ENCODE results near the gene CTCFL. TPM values are rescaled to one million over a fixed set of nuclear protein-coding genes. Genes with fewer than 3 reads are reported as not detected.

Gene CTCFL
- total RNA-seq, 4 donors from 2014 or later: not detected

- DNase-seq (ENCODE audit: low spot score in 2 of 2): no peak
These were observed 2.8 kb upstream of the CTCFL start for GRCh38 chr20:57527728-57528127.

GRCh38 chr20:57526885-57527460, 2.0 kb upstream of the CTCFL start:
- Histone ChIP-seq H3K36me3 (no peaks in the 10 kb centered on the region), H3K27ac (no peak overlapping the region), H3K27me3 (no peaks in the 10 kb centered on the region), H3K4me3 (no peak overlapping the region), H3K9me3 (no peaks in the 10 kb centered on the region), H3K4me1 (no peaks in the 10 kb centered on the region)
- no peak for TF ChIP-seq CTCF (IDR thresholded peaks at IDR 0.05)
- no peak for TF ChIP-seq EP300 (IDR thresholded peaks at IDR 0.05)
- TF ChIP-seq POLR2A (IDR thresholded peaks at IDR 0.05): no peak
- no peak for DNase-seq (ENCODE audit: low spot score in 2 of 2)
- 42 to 54% methylated on average over 19 of the region's 19 CpGs for WGBS, 2 donors

More at GRCh38 chr20:57527728-57528127, 2.8 kb upstream of the CTCFL start:
- no peaks in the 10 kb centered on the region for H3K36me3 ChIP-seq
- TF ChIP-seq CTCF (IDR thresholded peaks at IDR 0.05): no peak
- no peak for TF ChIP-seq POLR2A (IDR thresholded peaks at IDR 0.05)
- TF ChIP-seq EP300 (IDR thresholded peaks at IDR 0.05): no peak
- H3K27ac ChIP-seq: no peak overlapping the region
- no peaks in the 10 kb centered on the region for H3K9me3 ChIP-seq
- H3K4me1 ChIP-seq: no peaks in the 10 kb centered on the region
- 70 to 74% methylated on average over 6 of the region's 6 CpGs for WGBS, 2 donors
- H3K4me3 ChIP-seq: no peak overlapping the region
- no peaks in the 10 kb centered on the region for H3K27me3 ChIP-seq

GRCh38 chr20:57526087-57526884, 1.3 kb upstream of the CTCFL start:
- Histone ChIP-seq H3K27ac (no peak overlapping the region), H3K9me3 (no peaks in the 10 kb centered on the region), H3K4me1 (no peaks in the 10 kb centered on the region), H3K27me3 (no peaks in the 10 kb centered on the region), H3K36me3 (no peaks in the 10 kb centered on the region), H3K4me3 (no peak overlapping the region)
- 80 to 81% methylated on average over 17 of the region's 17 CpGs for WGBS, 2 donors
- no peak for DNase-seq (ENCODE audit: low spot score in 2 of 2)
- TF ChIP-seq CTCF (IDR thresholded peaks at IDR 0.05): no peak
- no peak for TF ChIP-seq EP300 (IDR thresholded peaks at IDR 0.05)
- no peak for TF ChIP-seq POLR2A (IDR thresholded peaks at IDR 0.05)

GRCh38 chr20:57525328-57526086, 567 bp upstream of the CTCFL start:
- H3K9me3 ChIP-seq: no peaks in the 10 kb centered on the region
- no peak overlapping the region for H3K27ac ChIP-seq
- no peak overlapping the region for H3K4me3 ChIP-seq
- H3K36me3 ChIP-seq: no peaks in the 10 kb centered on the region
- no peak for TF ChIP-seq CTCF (IDR thresholded peaks at IDR 0.05)
- no peaks in the 10 kb centered on the region for H3K27me3 ChIP-seq
- DNase-seq (ENCODE audit: low spot score in 2 of 2): no peak
- H3K4me1 ChIP-seq: no peaks in the 10 kb centered on the region
- WGBS, 2 donors: 75% methylated on average over 9 of the region's 10 CpGs

GRCh38 chr20:57523782-57524181, 1.2 kb downstream of the CTCFL start:
- H3K9me3 ChIP-seq: no peaks in the 10 kb centered on the region
- TF ChIP-seq CTCF (IDR thresholded peaks at IDR 0.05): no peak
- no peak for TF ChIP-seq POLR2A (IDR thresholded peaks at IDR 0.05)
- TF ChIP-seq EP300 (IDR thresholded peaks at IDR 0.05): no peak

More at GRCh38 chr20:57523782-57524181, 1.2 kb downstream of the CTCFL start:
- Histone ChIP-seq H3K27ac (no peak overlapping the region), H3K27me3 (no peaks in the 10 kb centered on the region), H3K36me3 (no peaks in the 10 kb centered on the region), H3K4me1 (no peaks in the 10 kb centered on the region), H3K4me3 (no peak overlapping the region)
- 79 to 83% methylated on average over 11 of the region's 11 CpGs for WGBS, 2 donors
- no peak for DNase-seq (ENCODE audit: low spot score in 2 of 2)
